K562 (cell line): Measurements from ENCODE around the gene ZNF189. TPM values are rescaled to one million over a fixed set of nuclear protein-coding genes. Genes with fewer than 3 reads are reported as not detected.

Source experiments
- ATAC-seq: fragments of 200-7000 bp; cut with Tn5 transposase; 3 replicates; pipeline ENCODE4 v1.9.1; 2020; ENCODE audit warnings: moderate library complexity
- BruUV-seq: library from RNA; stranded (reverse); fragments of 400-500 nt; replicated peaks from 2 replicates; lab custom pipeline; 2021; lab: Mats Ljungman, UMichigan
- CTCF ChIA-PET: fragments of 300-600 bp; formaldehyde crosslinking; extraction: SDS; loops from one replicate; lab custom pipeline; 2021; ENCODE audit warnings: low intra/inter-chr PET ratio; lab: Yijun Ruan, JAX
- POLR2A ChIA-PET: fragments of 300-600, 350-650 bp; sonication (Branson Sonifier 250); formaldehyde crosslinking; extraction: SDS; loops from one replicate; lab custom pipeline; 2021; ENCODE audit warnings: antibody characterized with exemption, inconsistent platforms; lab: Yijun Ruan, JAX
- DNase-seq, 4 experiments: peaks; one replicate each; pipeline versions ENCODE4 v3.0.0 to v3.0.0-alpha.2; 2011 to 2018; ENCODE audit warnings: low spot score in 3 of 4, mixed read lengths in 3 of 4; ENCODE audit errors: extremely low read depth in 1 of 4
- FAIRE-seq: peaks from 2 replicates; lab custom pipeline; 2011; peaks lifted over from hg19 to GRCh38; lab: Jason Lieb, UNC
- H2AFZ ChIP-seq: 2 replicates; pipeline ENCODE4 v1.6.0; 2011; ENCODE audit warnings: low read depth, low read length, control low read depth, inconsistent platforms
- H3K27ac ChIP-seq: fragments of 200-600 bp; 3 replicates; pipeline ENCODE4 v1.8.0; 2011; ENCODE audit warnings: low read depth, mild to moderate bottlenecking, control low read depth, inconsistent platforms, low read length, moderate library complexity, mixed read lengths; ENCODE audit errors: extremely low read depth
- H3K27me3 ChIP-seq, 2 experiments: fragments of 300-600 bp in 1 of 2; 2 replicates in 1 of 2; 3 replicates in 1 of 2; pipeline versions ENCODE4 v1.6.0 to v1.8.0; 2011; ENCODE audit warnings: inconsistent platforms in 2 of 2, low read length in 2 of 2, mild to moderate bottlenecking in 1 of 2, mixed read lengths in 1 of 2, moderate library complexity in 1 of 2; ENCODE audit not compliant: control insufficient read depth in 2 of 2, insufficient read depth in 2 of 2
- H3K36me3 ChIP-seq: fragments of 300-600 bp; 3 replicates; pipeline ENCODE4 v1.8.0; 2011; ENCODE audit warnings: mild to moderate bottlenecking, low read length, inconsistent platforms; ENCODE audit not compliant: control insufficient read depth, insufficient read depth
- H3K4me1 ChIP-seq, 2 experiments: fragments of 200-600 bp in 1 of 2; replicated peaks in 1 of 2; 2 replicates in 1 of 2; 3 replicates in 1 of 2; pipeline versions ENCODE4 v1.5.1 to v1.8.0; 2011; ENCODE audit warnings: inconsistent platforms in 2 of 2, low read length in 2 of 2, mild to moderate bottlenecking in 1 of 2, mixed read lengths in 1 of 2, moderate library complexity in 1 of 2; ENCODE audit not compliant: control insufficient read depth in 2 of 2, insufficient read depth in 2 of 2
- H3K4me2 ChIP-seq: 2 replicates; pipeline ENCODE4 v1.6.1; 2011; ENCODE audit warnings: low read length, control low read depth, inconsistent platforms, mixed read lengths; ENCODE audit not compliant: insufficient read depth
- H3K4me3 ChIP-seq: fragments of 200-600 bp; sonication (generic), shearing (Covaris generic); 2 replicates; pipeline ENCODE4 v1.5.1; 2016; ENCODE audit warnings: control low read depth, inconsistent platforms
- H3K79me2 ChIP-seq: fragments of 200-600 bp; 3 replicates; pipeline ENCODE4 v1.8.0; 2011; ENCODE audit warnings: low read length, inconsistent platforms; ENCODE audit not compliant: control insufficient read depth, insufficient read depth
- H3K9ac ChIP-seq, 2 experiments: 2 replicates each; pipeline versions ENCODE4 v1.6.0 to v1.6.1; 2011; ENCODE audit warnings: low read depth in 2 of 2, low read length in 2 of 2, control low read depth in 1 of 2, inconsistent platforms in 1 of 2, mild to moderate bottlenecking in 1 of 2, mixed read lengths in 1 of 2; ENCODE audit not compliant: insufficient read depth in 1 of 2
- H3K9me1 ChIP-seq: one replicate; pipeline ENCODE4 v1.6.0; 2011; ENCODE audit warnings: inconsistent platforms, mild to moderate bottlenecking, low read length, moderate library complexity; ENCODE audit not compliant: control insufficient read depth, insufficient read depth
- H3K9me3 ChIP-seq: replicated peaks from 2 replicates; pipeline ENCODE4 v1.5.1; 2011; ENCODE audit warnings: low read depth, low read length, inconsistent platforms; ENCODE audit not compliant: control insufficient read depth, insufficient read depth
- H4K20me1 ChIP-seq: replicated peaks from 2 replicates; pipeline ENCODE4 v1.6.1; 2011; ENCODE audit warnings: low read length, inconsistent platforms, mixed read lengths; ENCODE audit not compliant: control insufficient read depth, insufficient read depth
- ASH1L ChIP-seq: fragments of 450-650 bp; IDR thresholded peaks from 2 replicates; pipeline ENCODE4 v1.6.1; 2018; ENCODE audit warnings: borderline replicate concordance, mild to moderate bottlenecking, low read depth; ENCODE audit not compliant: partially characterized antibody
- CBFA2T2 ChIP-seq: fragments of 450-650 bp; conservative IDR thresholded peaks from 2 replicates; pipeline ENCODE4 v1.6.1; 2017; ENCODE audit warnings: mild to moderate bottlenecking
- HNRNPK ChIP-seq: fragments of 200-400 bp; formaldehyde crosslinking; IDR thresholded peaks from one replicate; pipeline ENCODE4 v1.6.1; 2018; ENCODE audit warnings: mild to moderate bottlenecking, low read depth, low read length; ENCODE audit not compliant: poor library complexity, severe bottlenecking
- HOXB6 ChIP-seq: fragments of 250-450 bp; sonication (Bioruptor Pico); IDR thresholded peaks from 2 replicates; pipeline ENCODE4 v1.5.1; 2022; ENCODE audit warnings: mild to moderate bottlenecking, borderline replicate concordance
- KDM1A ChIP-seq, 2 experiments: fragments of 450-650 bp; IDR thresholded peaks; 2 replicates each; pipeline ENCODE4 v1.6.1; 2016; ENCODE audit warnings: mild to moderate bottlenecking in 2 of 2
- NCOR1 ChIP-seq: fragments of 450-650 bp; IDR thresholded peaks from 2 replicates; pipeline ENCODE4 v1.6.1; 2016; ENCODE audit warnings: mild to moderate bottlenecking, moderate library complexity
- NFE2 ChIP-seq: IDR thresholded peaks from 2 replicates; pipeline ENCODE4 v1.6.1; 2014; ENCODE audit warnings: antibody characterized with exemption, low read depth
- RREB1 ChIP-seq: fragments of 250-450 bp; sonication (Bioruptor Pico); IDR thresholded peaks from 2 replicates; pipeline ENCODE4 v1.4.0; 2020
- SMARCA4 ChIP-seq: fragments of 450-650 bp; IDR thresholded peaks from 2 replicates; pipeline ENCODE4 v1.6.1; 2016
- SRSF1 ChIP-seq: fragments of 200-400 bp; formaldehyde crosslinking; IDR thresholded peaks from 2 replicates; pipeline ENCODE4 v1.6.1; 2017; ENCODE audit warnings: mild to moderate bottlenecking, low read depth, low read length, moderate library complexity
- STAT5A ChIP-seq: IDR thresholded peaks from 2 replicates; pipeline ENCODE4 v1.6.1; 2012; ENCODE audit warnings: low read length, inconsistent platforms, borderline replicate concordance
- TAL1 ChIP-seq: fragments of 450-650 bp; IDR thresholded peaks from 2 replicates; pipeline ENCODE4 v1.6.1; 2016; ENCODE audit warnings: mild to moderate bottlenecking
- THRA ChIP-seq: fragments of 450-650 bp; IDR thresholded peaks from 2 replicates; pipeline ENCODE4 v1.6.1; 2017; ENCODE audit warnings: mild to moderate bottlenecking, moderate library complexity
- ZBTB8A ChIP-seq: fragments of 450-650 bp; IDR thresholded peaks from 2 replicates; pipeline ENCODE4 v1.6.1; 2018; ENCODE audit warnings: mild to moderate bottlenecking, moderate library complexity; ENCODE audit not compliant: partially characterized antibody
- ZNF146 ChIP-seq: IDR thresholded peaks from one replicate; pipeline ENCODE4 v1.6.1; 2018; ENCODE audit warnings: missing compliant biosample characterization; ENCODE audit not compliant: unreplicated experiment
- ZZZ3 ChIP-seq: fragments of 450-650 bp; IDR thresholded peaks from 2 replicates; pipeline ENCODE4 v1.6.1; 2016; ENCODE audit warnings: antibody characterized with exemption, mild to moderate bottlenecking, moderate library complexity
- WGBS: fragments of 100-300 bp; shearing (Covaris generic); methylation state at CpG from one replicate; pipeline ENCODE4 v1.1.6; 2016; ENCODE audit warnings: low coverage, mixed read lengths; ENCODE audit not compliant: insufficient coverage; ENCODE audit errors: missing lambda C conversion rate; 5-methylcytosine and 5-hydroxymethylcytosine counted together
- in situ Hi-C: fragments of 300-500 bp; cut with MboI; formaldehyde crosslinking; loops from 4 replicates; pipeline ENCODE4 v1.15.0; 2018; ENCODE audit warnings: inconsistent platforms, mixed read lengths
- intact Hi-C: fragments of 100-400 bp; cut with micrococcal nuclease; formaldehyde crosslinking; loops from 2 replicates; pipeline ENCODE4 v1.14.2; 2022
- polyA plus RNA-seq, 8 experiments: library from polyadenylated mRNA; depleted of rRNA in 4 of 8; stranded (reverse) in 5 of 8; unstranded in 3 of 8; fragments of >200 nt; fragmentation: Nextera tagmentation in 2 of 8; fragmentation: Illumina TruSeq in 1 of 8; extraction: Ambion mirVana in 2 of 8; extraction: Trizol in 1 of 8; gene quantifications; 2 replicates each; pipeline versions ENCODE4 v1.2.1 to v1.2.3, GENCODE V29; 2011 to 2014; ENCODE audit warnings: inconsistent platforms in 1 of 8, missing spikeins in 1 of 8
- total RNA-seq, 7 experiments: library from RNA; depleted of rRNA in 6 of 7; stranded (reverse); fragments of >200 nt in 6 of 7; fragmentation: Illumina TruSeq in 2 of 7; extraction: Trizol in 2 of 7; gene quantifications; 2 replicates each; pipeline versions ENCODE4 v1.2.1 to v1.2.3, GENCODE V29; 2011 to 2021; ENCODE audit warnings: low replicate concordance in 1 of 7

ZNF189 gene
- total and polyA plus RNA-seq, 9 of the 15 experiments (the other 6 are each of a cell fraction or from before 2014, with no cell fraction given), result 2.4 to 15.3 (median 6.4) TPM

- Histone ChIP-seq H3K4me1 (peaks cover 22 to 60% of the 10 kb centered on the region in 2 experiments), H3K27me3 (no peaks in the 10 kb centered on the region), H3K4me3 (no peak overlapping the region), H3K4me2 (peak overlapping the region; percentile 4), H3K36me3 (no peaks in the 10 kb centered on the region), H3K27ac (peak overlapping the region; percentile 66; the same call in 2 of the 3 replicates), H3K79me2 (no peaks in the 10 kb centered on the region), H3K9ac (0 out of 4 replicates have a peak overlapping the region, but pooled peaks of 1 of the 2 experiments have one; percentile 19), H3K9me3 (no peaks in the 10 kb centered on the region), H4K20me1 (no peaks in the 10 kb centered on the region), H2AFZ (peak overlapping the region; percentile 57; the same call in 1 of the 2 replicates), H3K9me1 (no peaks in the 10 kb centered on the region)
- DNase-seq, result peak; percentile 20 to 67 (median 36)
- in situ Hi-C loops, result no loop called here
- POLR2A ChIA-PET, result interaction anchor here (0.6 kb wide), 1 partner anchor 117 kb away, joined by 3 read pairs; no protein-coding TSS in a partner anchor
- intact Hi-C loops, result no loop called here
- FAIRE-seq, result peak; percentile 78
- CTCF ChIA-PET, result no interaction called here
- BruUV-seq, result no TSS peak
- WGBS, result 6% methylated on average over 5 of the region's 5 CpGs
- peak; percentile 18 for ATAC-seq
- no peak for TF ChIP-seq HOXB6
- no peak for TF ChIP-seq RREB1
- peak; percentile 82 for TF ChIP-seq CBFA2T2
- 0 out of 2 replicates have a peak, but pooled peaks have one; percentile 60 for TF ChIP-seq SMARCA4
- no peak for TF ChIP-seq ZBTB8A
- no peak for TF ChIP-seq ASH1L
- TF ChIP-seq NFE2, result 0 out of 2 replicates have a peak, but pooled peaks have one; percentile 19
- TF ChIP-seq ZNF146 (CRISPR knock-in tag), result no peak
- peak in 1 of 2 experiments; percentile 32; a peak in 2 of 4 replicates for TF ChIP-seq KDM1A (IDR thresholded peaks at IDR 0.05)
- peak; percentile 32; the same call in 1 of the 2 replicates for TF ChIP-seq STAT5A
- no peak for TF ChIP-seq HNRNPK
- peak; percentile 73 for TF ChIP-seq NCOR1
- TF ChIP-seq THRA, result no peak
- no peak for TF ChIP-seq ZZZ3
- TF ChIP-seq SRSF1, result no peak
- TF ChIP-seq TAL1, result peak; percentile 66; the same call in 1 of the 2 replicates
These were observed 32.5 kb upstream of the ZNF189 start for GRCh38 chr9:101366038-101366756.
